Inferior parietal cortex (tissue), 1 donor: ENCODE measurements around the gene ABI3BP.
A peak's percentile ranks its signal among the peaks of the same experiment; 100 is the strongest.

Experiments used
- DNase-seq: peaks from one replicate; pipeline ENCODE4 v3.0.0-alpha.2; 2016; ENCODE audit errors: extremely low spot score

Gene ABI3BP

GRCh38 chr3:100891827-100892226, 101.4 kb downstream of the ABI3BP start:
- DNase-seq = no peak

- DNase-seq = no peak
Measured at GRCh38 chr3:100891033-100891432, 102.2 kb downstream of the ABI3BP start.

GRCh38 chr3:100888881-100889280, 104.3 kb downstream of the ABI3BP start:
- no peak for DNase-seq

GRCh38 chr3:100882571-100882984, 110.6 kb downstream of the ABI3BP start:
- DNase-seq = no peak

GRCh38 chr3:100880845-100881244, 112.4 kb downstream of the ABI3BP start:
- no peak for DNase-seq

GRCh38 chr3:100880072-100880471, 113.1 kb downstream of the ABI3BP start:
- DNase-seq = no peak

- no peak for DNase-seq
Measured at GRCh38 chr3:100879195-100879810, 113.9 kb downstream of the ABI3BP start.

- no peak for DNase-seq
Measured at GRCh38 chr3:100877286-100877685, 115.9 kb downstream of the ABI3BP start.

- peak; percentile 22 for DNase-seq
Measured at GRCh38 chr3:100875239-100875638, 118.0 kb downstream of the ABI3BP start.

GRCh38 chr3:100873611-100874010, 119.6 kb downstream of the ABI3BP start:
- no peak for DNase-seq

GRCh38 chr3:100871306-100871705, 121.9 kb downstream of the ABI3BP start:
- no peak for DNase-seq

- no peak for DNase-seq
Measured at GRCh38 chr3:100869787-100870186, 123.4 kb downstream of the ABI3BP start.

GRCh38 chr3:100868894-100869293, 124.3 kb downstream of the ABI3BP start:
- no peak for DNase-seq

- DNase-seq = no peak
Measured at GRCh38 chr3:100868096-100868495, 125.1 kb downstream of the ABI3BP start.

GRCh38 chr3:100865442-100865841, 127.8 kb downstream of the ABI3BP start:
- DNase-seq = no peak

GRCh38 chr3:100864471-100865250, 128.6 kb downstream of the ABI3BP start:
- no peak for DNase-seq

GRCh38 chr3:100857863-100858262, 135.4 kb downstream of the ABI3BP start:
- no peak for DNase-seq

GRCh38 chr3:100856821-100857220, 136.4 kb downstream of the ABI3BP start:
- no peak for DNase-seq

- DNase-seq = no peak
Measured at GRCh38 chr3:100852840-100853239, 140.4 kb downstream of the ABI3BP start.

GRCh38 chr3:100850701-100851100, 142.5 kb downstream of the ABI3BP start:
- no peak for DNase-seq

GRCh38 chr3:100850156-100850555, 143.1 kb downstream of the ABI3BP start:
- DNase-seq = no peak

- DNase-seq = no peak
Measured at GRCh38 chr3:100844063-100844936, 148.9 kb downstream of the ABI3BP start.
